Endothelial cell of umbilical vein (primary cell): ENCODE data around the gene MIGA1. TPM values are rescaled to one million over a fixed set of nuclear protein-coding genes. Genes with fewer than 3 reads are reported as not detected.

Experiments used
- BruUV-seq: library from RNA; stranded (reverse); fragments of 400-500 nt; replicated peaks from 2 replicates; lab custom pipeline; 2021; lab: Mats Ljungman, UMichigan
- CTCF ChIA-PET: fragments of 300-600, 350-600 bp; sonication (Branson Sonifier 250); formaldehyde crosslinking; loops from one replicate; lab custom pipeline; 2021; ENCODE audit warnings: antibody characterized with exemption, inconsistent platforms; lab: Charles Lee
- POLR2A ChIA-PET: fragments of 300-600, 350-600 bp; sonication (Branson Sonifier 250); formaldehyde crosslinking; loops from one replicate; lab custom pipeline; 2021; ENCODE audit warnings: antibody characterized with exemption, inconsistent platforms; lab: Charles Lee
- DNase-seq: peaks from one replicate; pipeline ENCODE4 v3.0.0-alpha.2; 2011; ENCODE audit warnings: low read depth, low spot score
- FAIRE-seq: peaks from 2 replicates; lab custom pipeline; 2011; peaks lifted over from hg19 to GRCh38; lab: Jason Lieb, UNC
- H2AFZ ChIP-seq: 2 replicates; pipeline ENCODE4 v1.6.0; 2012; ENCODE audit warnings: low read depth, low read length, control low read depth, inconsistent platforms
- H3K27ac ChIP-seq: 2 replicates; pipeline ENCODE4 v1.5.1; 2011; ENCODE audit warnings: low read depth, mild to moderate bottlenecking, control low read depth, low read length, moderate library complexity; ENCODE audit not compliant: insufficient read depth
- H3K27me3 ChIP-seq, 2 experiments: 2 replicates each; pipeline versions ENCODE4 v1.6.0 to v1.6.1; 2011; ENCODE audit warnings: low read length in 2 of 2, mixed read lengths in 1 of 2; ENCODE audit not compliant: control insufficient read depth in 2 of 2, insufficient read depth in 2 of 2
- H3K36me3 ChIP-seq, 2 experiments: 2 replicates in 1 of 2; 3 replicates in 1 of 2; pipeline ENCODE4 v1.5.1; 2011; ENCODE audit warnings: low read length in 2 of 2, mild to moderate bottlenecking in 1 of 2, moderate library complexity in 1 of 2; ENCODE audit not compliant: control insufficient read depth in 2 of 2, insufficient read depth in 2 of 2; ENCODE audit errors: extremely low read depth in 1 of 2
- H3K4me1 ChIP-seq: 3 replicates; pipeline ENCODE4 v1.5.1; 2011; ENCODE audit warnings: mild to moderate bottlenecking, low read length; ENCODE audit not compliant: control insufficient read depth, insufficient read depth; ENCODE audit errors: extremely low read depth
- H3K4me2 ChIP-seq: 2 replicates; pipeline ENCODE4 v1.6.1; 2011; ENCODE audit warnings: low read length, control low read depth, mixed read lengths; ENCODE audit not compliant: insufficient read depth
- H3K4me3 ChIP-seq, 3 experiments: fragments of 200-600 bp in 1 of 3; sonication (generic), shearing (Covaris generic) in 1 of 3; replicated peaks in 1 of 3; 2 replicates each; pipeline ENCODE4 v1.5.1; 2011 to 2016; ENCODE audit warnings: control low read depth in 3 of 3, low read length in 3 of 3, mild to moderate bottlenecking in 2 of 3, inconsistent platforms in 1 of 3, low read depth in 1 of 3, moderate library complexity in 1 of 3; ENCODE audit not compliant: insufficient read depth in 1 of 3
- H3K79me2 ChIP-seq: 2 replicates; pipeline ENCODE4 v1.6.0; 2012; ENCODE audit warnings: low read length, inconsistent platforms; ENCODE audit not compliant: control insufficient read depth, insufficient read depth
- H3K9ac ChIP-seq: replicated peaks from 2 replicates; pipeline ENCODE3; 2011; ENCODE audit warnings: low read length, control low read depth; ENCODE audit not compliant: insufficient read depth; ENCODE audit errors: extremely low read depth
- H3K9me1 ChIP-seq: replicated peaks from 3 replicates; pipeline ENCODE4 v1.6.0; 2011; ENCODE audit warnings: mild to moderate bottlenecking, low read length; ENCODE audit not compliant: control insufficient read depth, insufficient read depth; ENCODE audit errors: extremely low read depth
- H3K9me3 ChIP-seq: replicated peaks from 2 replicates; pipeline ENCODE4 v1.5.1; 2012; ENCODE audit warnings: low read length, inconsistent platforms; ENCODE audit not compliant: control insufficient read depth, insufficient read depth
- H4K20me1 ChIP-seq: replicated peaks from 2 replicates; pipeline ENCODE3; 2011; ENCODE audit warnings: mild to moderate bottlenecking, low read length; ENCODE audit not compliant: control insufficient read depth, insufficient read depth; ENCODE audit errors: extremely low read depth
- CTCF ChIP-seq, 2 donors: IDR thresholded peaks; 1 replicate in 1 of 2; 2 replicates in 1 of 2; pipeline ENCODE4 v1.5.1; 2011; ENCODE audit warnings: low read length in 2 of 2, mild to moderate bottlenecking in 2 of 2, moderate library complexity in 2 of 2, control low read depth in 1 of 2, inconsistent platforms in 1 of 2, low read depth in 1 of 2; ENCODE audit not compliant: insufficient read depth in 1 of 2; ENCODE audit errors: extremely low read depth in 1 of 2
- EZH2 ChIP-seq: IDR thresholded peaks from 2 replicates; pipeline ENCODE4 v1.6.1; 2012; ENCODE audit warnings: borderline replicate concordance, low read depth, mild to moderate bottlenecking, moderate library complexity, low read length, inconsistent platforms; ENCODE audit not compliant: severe bottlenecking
- FOS ChIP-seq: IDR thresholded peaks from 2 replicates; pipeline ENCODE4 v1.6.1; 2011; ENCODE audit warnings: mild to moderate bottlenecking, low read length, moderate library complexity, borderline replicate concordance; ENCODE audit not compliant: insufficient read depth
- GATA2 ChIP-seq: IDR thresholded peaks from 2 replicates; pipeline ENCODE4 v1.7.0; 2011; ENCODE audit warnings: low read depth, mild to moderate bottlenecking, moderate library complexity, mixed read lengths, low read length; ENCODE audit not compliant: insufficient read length, insufficient read depth
- JUN ChIP-seq: IDR thresholded peaks from 2 replicates; pipeline ENCODE4 v1.6.1; 2011; ENCODE audit warnings: borderline replicate concordance, low read depth; ENCODE audit not compliant: insufficient read length, insufficient read depth
- MAX ChIP-seq: IDR thresholded peaks from 2 replicates; pipeline ENCODE4 v1.6.1; 2011; ENCODE audit not compliant: insufficient read depth, insufficient read length
- MYC ChIP-seq: IDR thresholded peaks from one replicate; pipeline ENCODE4 v1.6.1; 2011; ENCODE audit warnings: mild to moderate bottlenecking, low read depth, low read length
- POLR2A ChIP-seq: IDR thresholded peaks from 2 replicates; pipeline ENCODE4 v1.6.1; 2012; ENCODE audit warnings: low read depth, mild to moderate bottlenecking, control low read depth, low read length
- POLR2AphosphoS5 ChIP-seq: IDR thresholded peaks from 2 replicates; pipeline ENCODE4 v1.6.1; 2012; ENCODE audit warnings: low read depth, mild to moderate bottlenecking, control low read depth, low read length, moderate library complexity; ENCODE audit not compliant: insufficient read depth
- dilution Hi-C: fragments of 300-500 bp; cut with MboI; formaldehyde crosslinking; loops from one replicate; pipeline ENCODE4 v1.15.0; 2019; ENCODE audit warnings: low sequenced_read_pairs; ENCODE audit not compliant: extremely low pct_ligation_motif_present
- intact Hi-C: fragments of 100-400 bp; cut with micrococcal nuclease; formaldehyde crosslinking; loops from one replicate; pipeline ENCODE4 v1.10.0; 2022
- polyA plus RNA-seq, 4 experiments: library from polyadenylated mRNA; depleted of rRNA in 3 of 4; stranded (reverse) in 3 of 4; unstranded in 1 of 4; fragments of >200 nt; gene quantifications; 2 replicates each; pipeline versions ENCODE4 v1.2.1 to v1.2.3, GENCODE V29; 2011 to 2012; ENCODE audit warnings: missing spikeins in 1 of 4
- total RNA-seq: library from RNA; stranded (reverse); gene quantifications from 2 replicates; pipeline ENCODE4 v1.2.3, GENCODE V29; 2021

The MIGA1 gene
- total and polyA plus RNA-seq, 2 donors (not counting 3 experiments of a cell fraction or from before 2014, with no cell fraction given) = 2.8 to 14.6 TPM

GRCh38 chr1:77874804-77875445 is 95.5 kb downstream of the MIGA1 start:
- dilution Hi-C loops = no loop called here
- H3K27ac ChIP-seq = no peak overlapping the region
- no peak for DNase-seq

More at GRCh38 chr1:77874804-77875445, 95.5 kb downstream of the MIGA1 start:
- Histone ChIP-seq H3K36me3 (no peaks in the 10 kb centered on the region), H2AFZ (no peak overlapping the region), H3K4me3 (no peak overlapping the region), H3K4me1 (no peaks in the 10 kb centered on the region), H3K27me3 (no peaks in the 10 kb centered on the region), H3K4me2 (no peak overlapping the region), H3K9ac (no peak overlapping the region), H3K9me3 (no peaks in the 10 kb centered on the region), H3K79me2 (no peaks in the 10 kb centered on the region), H3K9me1 (no peaks in the 10 kb centered on the region), H4K20me1 (no peaks in the 10 kb centered on the region)
- intact Hi-C loops = no loop called here
- no peak for TF ChIP-seq GATA2
- no peak for TF ChIP-seq EZH2
- TF ChIP-seq POLR2A = no peak
- TF ChIP-seq CTCF (IDR thresholded peaks at IDR 0.05; ENCODE audit: extremely low read depth in 1 of 2, insufficient read depth in 1 of 2, low read depth in 1 of 2, low read length in 2 of 2) = no peak
- TF ChIP-seq POLR2AphosphoS5 = no peak
- TF ChIP-seq FOS = no peak
- TF ChIP-seq MAX = no peak
- no peak for TF ChIP-seq JUN
- TF ChIP-seq MYC = no peak
- ChIA-PET POLR2A (interaction anchor here (0.6 kb wide), 1 partner anchor 11 kb away, joined by 3 read pairs; no protein-coding TSS in a partner anchor), CTCF (interaction anchor here (1.4 kb wide), 1 partner anchor 30 kb away, joined by 3 read pairs; no protein-coding TSS in a partner anchor)
- no TSS peak for BruUV-seq
- no peak for FAIRE-seq
